HG03439 (cell line): ENCODE results near the gene WDR93.

Source experiments
- ATAC-seq: cut with Tn5 transposase; IDR thresholded peaks from one replicate; pipeline ENCODE4 v1.9.1; 2021; ENCODE audit warnings: mild to moderate bottlenecking, moderate library complexity; ENCODE audit not compliant: unreplicated experiment

The WDR93 gene

DNA sequence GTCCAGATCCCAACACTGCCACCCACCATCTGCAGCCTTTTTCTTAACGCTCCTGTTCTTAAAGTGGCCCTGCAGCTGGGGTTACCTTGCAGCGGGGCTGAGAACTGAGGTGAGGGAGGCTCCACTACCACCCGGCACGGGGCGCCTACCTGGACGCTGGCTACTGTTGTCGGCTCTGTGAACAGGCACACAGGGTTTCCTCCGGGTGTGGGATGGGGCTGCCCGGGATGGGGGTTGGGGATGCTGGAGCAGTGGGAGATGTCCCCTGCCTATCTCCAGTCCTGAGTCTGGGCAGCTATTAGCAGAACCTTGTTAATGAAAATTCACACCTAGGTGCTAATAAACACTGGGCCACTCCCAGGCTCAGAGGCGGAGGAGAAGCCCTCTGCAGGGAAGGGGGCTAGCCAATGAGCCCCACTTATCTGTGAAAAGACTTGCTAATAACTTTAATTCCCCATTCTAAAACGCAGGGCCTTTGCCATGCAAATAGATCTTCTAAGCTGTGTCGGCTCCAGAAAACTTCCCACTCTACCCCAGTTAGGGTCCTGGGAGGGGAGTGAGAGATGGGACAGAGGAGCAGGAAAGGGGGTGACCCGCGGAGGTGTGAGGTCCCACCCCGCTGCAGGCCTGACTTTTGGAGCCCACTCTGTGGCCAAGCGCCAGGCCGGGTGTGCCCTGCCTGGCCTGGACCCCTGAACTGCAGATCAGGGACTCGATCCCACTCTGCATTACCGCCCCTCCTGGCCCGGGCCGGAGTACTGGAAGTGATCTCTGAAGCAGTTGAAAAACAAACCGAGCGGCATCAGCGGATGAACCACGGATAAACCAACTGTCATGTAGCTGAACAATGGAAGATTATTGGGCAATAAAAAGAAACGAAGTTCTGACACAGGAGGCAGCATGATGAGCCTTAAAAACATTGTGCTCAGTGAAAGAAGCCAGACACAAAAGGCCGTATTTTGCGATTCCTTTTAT is 57.4 kb downstream of the WDR93 start:
- no peak for ATAC-seq

DNA sequence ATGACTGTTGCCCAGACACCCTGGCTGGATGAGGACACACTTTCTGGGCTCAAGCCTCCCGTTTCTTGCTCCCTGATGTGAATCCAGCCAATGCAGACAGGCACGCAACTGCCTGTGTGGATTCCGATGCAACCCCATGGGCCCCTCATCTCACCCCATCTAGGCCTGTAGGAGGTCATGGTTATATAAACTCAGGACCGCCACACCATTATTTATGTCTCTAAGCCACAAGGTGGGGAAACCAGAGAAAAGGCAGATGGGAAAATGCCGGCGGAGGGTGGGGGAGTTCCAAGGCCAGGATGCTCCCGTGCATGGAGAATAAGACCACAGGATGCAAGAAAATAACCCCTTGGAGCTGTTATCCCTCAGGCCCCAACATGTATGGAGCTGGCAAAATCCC is 58.4 kb downstream of the WDR93 start:
- no peak for ATAC-seq

DNA sequence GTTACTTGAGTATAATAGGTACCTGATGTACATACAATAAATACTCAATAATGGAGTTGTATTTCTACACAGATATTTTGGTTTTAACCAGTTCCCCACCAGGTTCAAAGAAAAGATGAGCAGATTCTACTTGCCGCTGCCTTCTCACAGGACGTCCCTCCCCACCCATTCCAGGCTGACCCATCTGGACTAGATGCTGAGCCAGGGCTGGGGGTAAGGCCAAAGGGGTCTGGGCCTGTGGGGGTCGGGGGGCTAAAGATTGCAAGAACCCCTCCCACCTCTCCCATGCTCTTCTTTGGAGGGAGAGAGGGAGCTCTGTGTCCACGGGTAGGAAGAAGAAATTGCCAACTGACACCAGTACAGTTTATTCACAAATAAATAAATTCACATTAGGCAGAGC is 58.9 kb downstream of the WDR93 start:
- no peak for ATAC-seq

DNA sequence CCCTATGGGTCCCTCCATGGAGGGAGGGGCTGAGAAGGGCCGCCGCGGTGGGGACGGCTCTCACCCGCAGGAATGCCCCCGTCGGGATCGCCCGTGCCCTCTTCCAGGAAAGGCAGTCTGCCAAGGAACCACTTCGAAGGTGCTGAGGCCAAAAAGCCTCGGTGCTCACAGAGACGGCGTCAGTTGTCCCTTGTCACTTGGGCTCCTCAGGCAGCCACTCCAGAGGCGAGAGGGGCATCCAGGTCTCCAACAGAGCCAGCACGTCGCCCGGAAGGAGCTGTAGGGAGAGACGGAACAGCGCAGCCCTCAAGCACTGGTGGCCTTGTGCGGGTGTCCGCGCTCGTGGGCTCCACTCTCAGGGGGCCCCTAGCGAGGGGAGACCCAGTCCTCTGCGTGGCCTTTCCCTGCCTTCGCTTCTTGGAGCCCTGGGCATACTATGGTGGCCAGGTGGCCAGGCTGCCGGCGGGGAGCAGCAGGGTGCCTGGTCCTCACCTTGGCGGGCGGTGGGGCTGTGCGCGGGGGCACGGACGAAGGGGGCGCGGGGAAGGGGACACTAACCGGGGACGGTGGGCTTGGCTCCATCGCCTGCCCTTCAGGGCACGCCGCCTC is 59.4 kb downstream of the WDR93 start:
- ATAC-seq: no peak

DNA sequence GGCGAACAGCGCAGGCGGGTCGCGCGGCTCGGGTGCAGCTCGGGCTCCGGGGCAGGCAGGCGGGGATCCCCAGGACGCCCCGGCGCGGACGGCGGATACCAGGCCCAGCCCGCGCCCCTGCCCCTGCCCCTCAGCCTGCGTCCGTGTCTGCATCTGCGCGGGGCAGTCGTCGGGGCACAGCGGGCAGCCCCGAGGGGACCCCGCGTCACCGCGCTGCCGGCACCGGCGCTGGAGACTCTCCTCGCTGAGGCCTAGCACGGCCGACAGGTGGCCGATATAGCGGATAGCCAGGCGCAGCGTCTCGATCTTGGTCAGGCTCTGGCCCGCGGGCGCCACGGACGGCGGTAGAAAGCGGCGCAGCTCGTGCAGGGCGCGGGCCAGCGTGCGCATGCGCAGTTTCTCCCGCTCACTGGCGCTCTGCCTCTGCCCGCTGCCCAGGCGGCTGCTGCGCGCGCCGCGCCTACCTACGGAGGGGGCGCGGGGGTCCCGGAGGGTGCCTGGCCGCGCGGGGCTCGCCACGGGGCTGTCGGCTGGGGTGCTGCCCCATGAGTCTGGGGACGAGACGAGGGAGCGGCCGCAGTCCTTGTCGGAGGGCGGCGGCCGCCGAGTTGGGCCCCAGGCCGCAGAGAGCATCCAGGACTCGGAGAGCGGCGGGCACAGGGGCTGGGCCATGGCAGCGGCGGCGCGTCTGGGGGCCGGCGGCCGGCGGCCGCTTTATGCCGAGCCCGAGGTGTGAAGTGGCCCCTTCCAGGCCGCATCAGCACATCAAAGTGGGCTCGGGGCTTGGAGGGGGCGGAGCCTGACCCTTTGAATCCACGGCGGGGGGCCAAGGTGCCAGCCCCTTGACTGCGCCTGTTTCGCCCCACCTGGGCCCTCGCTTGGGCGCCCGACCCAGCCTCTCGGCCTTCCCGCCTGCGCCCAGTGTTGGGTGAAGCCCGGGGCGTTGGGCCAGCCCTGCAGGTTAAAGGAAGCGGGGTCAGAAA is 60.2 kb downstream of the WDR93 start, which contains the start of gene MESP1:
MESP1 (minus strand) TSS at position 690 of the 983 bp plus-strand sequence; CDS start at position 672, 18 bp downstream.
- ATAC-seq: peak; percentile 96

DNA sequence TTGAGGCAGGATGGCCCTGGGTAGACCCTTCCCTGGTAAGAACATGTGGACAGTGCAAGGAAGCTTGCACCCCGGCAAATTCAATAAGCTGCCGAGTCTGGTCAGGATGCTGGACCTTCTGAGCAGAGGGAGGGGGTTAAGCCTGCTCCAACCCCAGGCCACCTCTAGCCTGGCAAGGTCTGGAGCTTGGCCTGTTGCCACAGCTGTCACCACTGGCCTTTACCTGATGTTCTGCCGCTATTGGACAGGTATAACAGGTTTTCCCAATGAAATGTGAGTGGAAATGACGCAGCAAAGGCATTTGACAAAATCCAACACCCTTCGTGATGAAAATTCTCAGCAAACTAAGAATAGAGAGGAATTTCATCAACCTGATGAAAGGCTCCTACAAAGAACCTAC is 61.1 kb downstream of the WDR93 start:
- ATAC-seq: no peak

DNA sequence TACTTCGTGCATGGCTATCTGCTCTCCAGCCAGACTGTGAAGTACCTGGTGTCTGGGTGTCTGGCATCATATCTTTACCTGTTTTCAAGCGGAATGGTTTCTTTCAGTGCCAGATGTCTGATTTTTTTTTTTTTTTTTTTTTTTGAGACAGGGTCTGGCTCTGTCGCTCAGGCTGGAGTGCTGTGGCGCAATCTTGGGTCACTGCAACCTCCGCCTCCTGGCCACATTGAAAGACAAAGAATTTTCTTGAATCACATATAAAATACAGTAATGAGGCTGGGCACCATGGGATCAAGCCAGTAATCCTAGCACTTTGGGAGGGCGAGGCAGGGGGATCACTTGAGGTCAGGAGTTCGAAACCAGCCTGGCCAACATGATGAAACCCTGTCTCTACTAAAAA is 63.2 kb downstream of the WDR93 start:
- ATAC-seq: no peak

DNA sequence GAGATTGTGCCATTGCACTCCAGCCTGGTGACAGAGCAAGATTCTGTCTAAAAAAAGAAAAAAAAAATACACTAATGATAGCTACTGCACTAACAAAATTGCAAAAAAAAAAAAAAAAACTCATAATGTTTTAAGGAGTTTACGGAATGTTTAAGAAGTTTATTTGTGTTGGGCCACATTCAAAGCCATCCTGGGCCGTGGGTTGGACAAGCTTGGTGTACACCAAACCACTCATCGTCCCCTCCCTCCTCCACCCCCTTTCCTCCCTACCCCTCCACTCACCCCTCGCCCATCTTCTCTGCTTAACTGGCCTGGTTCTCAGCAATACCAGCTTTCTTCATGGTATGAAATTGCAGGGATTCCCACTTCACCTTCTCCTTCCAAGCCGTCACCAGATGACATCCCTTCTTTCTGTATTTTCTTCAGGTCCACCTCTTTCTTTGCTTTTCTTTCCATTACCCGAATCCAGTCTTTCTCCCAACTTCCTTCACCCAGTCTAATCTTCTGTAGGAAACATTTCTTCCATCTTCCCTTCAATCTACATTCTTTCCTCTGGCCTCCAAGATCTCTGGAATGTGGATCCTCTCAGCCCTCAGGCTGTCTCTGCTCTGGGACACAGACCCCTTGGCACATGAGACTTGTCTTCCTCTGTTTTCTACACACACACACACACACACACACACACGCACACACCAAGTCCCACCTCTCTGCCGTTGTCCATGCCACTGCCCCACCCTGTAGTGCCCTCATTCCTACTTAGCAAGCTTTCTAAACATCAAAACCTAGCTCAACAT is 63.9 kb downstream of the WDR93 start:
- ATAC-seq: no peak

DNA sequence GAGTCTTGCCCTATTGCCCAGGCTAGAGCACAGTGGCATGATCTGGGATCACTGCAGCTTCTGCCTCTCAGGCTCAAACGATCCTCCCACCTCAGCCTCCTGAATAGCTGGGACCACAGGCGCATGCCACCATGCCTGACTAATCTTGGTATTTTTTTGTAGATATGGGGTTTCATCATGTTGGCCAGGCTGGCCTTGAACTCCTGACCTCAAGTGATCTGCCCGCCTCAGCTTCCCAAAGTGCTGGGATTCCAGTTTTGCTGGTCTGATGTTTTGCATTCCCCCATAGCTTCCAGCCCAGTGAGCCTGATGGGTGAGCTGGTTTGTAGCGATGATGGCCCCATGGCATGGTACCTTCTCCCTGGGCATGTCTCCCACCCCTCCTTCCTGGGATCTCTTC is 65.1 kb downstream of the WDR93 start:
- no peak for ATAC-seq

DNA sequence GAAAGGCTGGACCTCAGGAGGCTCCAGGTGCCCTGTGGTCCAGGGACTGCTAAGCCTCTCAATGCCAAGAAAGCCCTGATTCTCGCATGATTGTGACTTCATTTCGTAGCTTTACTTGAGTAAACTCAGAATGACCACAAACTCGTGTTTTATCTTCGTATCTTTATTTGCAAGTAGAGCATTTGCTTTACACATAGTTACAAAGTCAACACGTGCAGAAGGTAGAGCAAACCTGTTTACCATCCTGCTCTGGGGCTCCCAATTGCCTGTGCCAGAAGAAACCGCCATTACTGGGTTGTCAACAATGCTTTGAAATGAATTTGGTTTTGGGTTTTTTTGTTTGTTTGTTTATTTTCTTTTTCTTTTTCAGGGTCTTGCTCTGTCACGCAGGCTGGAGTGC is 66.3 kb downstream of the WDR93 start:
- ATAC-seq: no peak

DNA sequence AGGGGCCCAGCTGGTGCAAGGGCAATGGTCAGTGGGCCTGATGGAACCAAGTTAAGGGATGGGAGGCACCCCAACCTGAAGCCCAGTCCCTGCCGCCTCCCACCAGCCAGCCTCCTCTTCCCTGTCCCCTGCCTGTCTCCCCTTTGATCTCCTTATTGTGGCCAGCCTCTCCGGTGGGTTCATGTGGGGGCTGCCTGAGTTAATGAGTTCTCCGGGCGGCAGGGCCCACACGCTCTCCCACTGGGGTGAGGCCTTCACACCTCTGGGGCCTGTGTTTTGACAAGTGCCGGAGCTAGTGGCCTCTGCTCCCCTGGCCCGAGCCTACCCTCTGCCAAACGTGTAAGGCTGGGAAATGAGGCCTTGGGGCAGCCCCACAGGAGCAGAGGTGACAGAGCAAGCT is 67.7 kb downstream of the WDR93 start:
- no peak for ATAC-seq

DNA sequence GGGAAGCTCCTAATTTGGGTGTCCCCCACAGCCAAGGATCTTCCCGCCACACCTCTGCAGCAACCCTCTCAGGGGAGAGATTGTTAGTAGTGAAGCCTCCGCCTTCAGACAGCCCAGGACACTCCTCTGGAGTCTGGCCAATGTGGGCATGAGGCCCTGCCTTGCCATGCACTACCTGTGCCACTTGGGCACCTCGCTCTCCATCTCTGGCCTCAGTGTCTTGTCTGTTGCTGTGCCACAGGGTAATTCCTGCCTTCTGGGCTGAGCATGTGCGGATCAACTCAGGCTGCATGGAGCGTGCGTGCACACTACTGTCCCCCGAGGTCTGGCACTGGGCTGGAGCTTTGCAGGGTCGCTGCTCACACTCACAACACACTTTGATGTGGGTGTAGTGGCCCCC is 68.4 kb downstream of the WDR93 start:
- ATAC-seq: no peak

DNA sequence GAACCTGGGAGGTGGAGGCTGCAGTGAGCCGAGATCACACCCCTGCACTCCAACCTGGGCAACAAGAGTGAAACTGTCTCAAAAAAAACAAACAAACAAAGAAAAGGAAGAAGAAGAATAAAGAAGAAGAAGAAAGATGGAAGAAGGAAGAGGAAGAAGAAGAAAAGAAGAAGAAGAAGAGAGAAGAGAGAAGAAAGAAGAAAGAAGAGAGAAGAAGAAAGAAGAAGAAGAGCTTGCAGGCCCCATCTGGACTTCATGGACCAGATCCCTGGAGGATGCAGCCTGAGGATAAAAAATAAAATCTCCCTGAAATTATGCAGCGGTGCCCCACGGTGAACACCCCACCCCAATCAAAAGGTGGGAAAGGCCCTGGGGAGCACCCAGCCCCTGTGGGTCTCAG is 69.2 kb downstream of the WDR93 start:
- no peak for ATAC-seq

DNA sequence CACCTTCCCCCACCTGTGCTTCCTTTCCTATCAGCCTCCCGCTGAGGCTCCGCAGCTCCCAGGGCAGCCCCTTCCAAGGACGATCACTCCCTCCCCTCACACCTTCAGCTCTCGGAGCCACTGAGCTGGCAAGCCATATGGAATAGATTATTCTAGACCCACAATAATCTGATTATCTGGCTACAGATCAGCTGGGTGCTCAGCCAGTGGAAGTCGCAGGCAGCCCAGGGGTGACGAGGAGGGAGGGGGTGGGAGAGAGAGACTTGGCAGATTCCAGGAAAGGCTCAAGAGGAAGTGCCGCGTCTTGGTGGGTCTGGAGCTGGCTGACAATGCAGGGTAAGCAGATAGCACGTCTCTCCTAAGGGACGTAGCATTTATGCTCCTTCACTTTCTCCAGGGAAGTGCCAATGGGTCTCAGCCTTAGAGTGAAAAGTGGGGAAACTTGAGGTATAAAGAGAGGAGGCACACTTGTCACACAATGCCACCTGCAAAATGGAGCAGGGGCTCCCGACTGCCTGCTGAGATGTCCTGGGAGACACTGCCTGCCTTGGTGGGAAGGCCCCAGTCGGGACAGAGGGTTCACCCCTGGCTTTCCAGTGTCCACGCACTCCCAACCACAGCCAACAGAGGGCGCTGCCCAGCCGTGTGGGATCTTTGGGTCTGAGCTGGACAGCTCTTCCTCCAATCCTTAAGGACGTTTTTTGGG is 69.8 kb downstream of the WDR93 start:
- peak; percentile 50 for ATAC-seq

DNA sequence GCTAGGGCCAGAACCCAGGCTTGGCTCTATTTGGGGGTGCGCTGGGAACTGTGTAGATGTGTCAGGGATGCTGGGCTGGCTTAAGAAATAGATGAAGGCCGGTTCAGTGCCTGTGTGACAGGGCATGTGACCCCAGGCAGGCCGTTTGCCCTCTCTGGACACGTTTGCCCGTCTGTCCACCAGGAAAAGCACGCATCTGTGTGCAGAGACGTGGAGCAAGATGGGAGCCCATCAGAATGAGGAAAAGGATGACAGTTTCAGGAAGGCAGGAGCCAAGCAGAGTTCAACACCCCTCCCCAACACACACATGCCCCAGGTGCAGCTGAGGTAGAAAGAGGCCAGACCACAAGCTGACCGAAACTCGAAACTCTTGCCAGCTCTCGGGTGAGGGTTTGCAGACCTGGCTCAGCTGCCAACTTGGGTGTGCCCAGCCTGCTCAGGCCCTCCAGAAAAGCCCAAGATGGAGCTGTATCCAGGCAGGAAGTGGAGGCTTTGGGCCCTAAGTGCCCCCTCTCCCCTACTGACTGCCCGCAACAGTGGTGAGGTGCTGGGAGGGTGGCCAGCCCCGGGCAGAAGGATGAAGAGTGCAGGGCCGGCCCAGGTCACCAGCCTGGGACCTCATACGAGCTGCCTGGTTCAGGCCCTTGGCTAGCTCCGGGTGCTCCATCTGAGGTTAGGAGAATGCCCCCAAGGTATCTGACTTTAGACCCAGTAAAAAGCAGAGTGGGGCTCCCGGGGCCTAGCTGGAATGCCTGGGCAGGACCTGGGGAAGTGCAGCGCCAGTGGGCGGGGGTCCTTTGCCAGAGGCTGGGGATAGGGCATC is 70.6 kb downstream of the WDR93 start:
- peak; percentile 64 for ATAC-seq

DNA sequence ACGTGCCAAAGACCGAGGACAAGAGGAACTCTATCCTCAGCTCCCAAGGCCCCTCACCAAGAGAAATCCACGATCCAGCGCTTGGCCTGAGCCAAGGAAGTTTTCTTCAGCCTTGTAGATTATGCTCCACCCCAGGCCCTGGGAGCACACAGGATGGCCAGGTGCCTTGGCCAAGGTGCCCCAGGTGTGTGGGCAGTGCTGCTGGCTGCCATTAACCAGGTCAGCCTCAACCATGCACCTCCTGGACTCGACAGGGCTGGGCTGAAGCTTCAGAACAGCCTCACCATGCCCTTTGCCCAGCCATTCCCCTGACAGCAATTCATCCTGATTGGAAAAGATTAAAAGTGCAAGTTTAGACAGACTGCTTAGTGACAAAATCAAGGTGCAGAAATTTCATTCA is 71.3 kb downstream of the WDR93 start:
- ATAC-seq: no peak

DNA sequence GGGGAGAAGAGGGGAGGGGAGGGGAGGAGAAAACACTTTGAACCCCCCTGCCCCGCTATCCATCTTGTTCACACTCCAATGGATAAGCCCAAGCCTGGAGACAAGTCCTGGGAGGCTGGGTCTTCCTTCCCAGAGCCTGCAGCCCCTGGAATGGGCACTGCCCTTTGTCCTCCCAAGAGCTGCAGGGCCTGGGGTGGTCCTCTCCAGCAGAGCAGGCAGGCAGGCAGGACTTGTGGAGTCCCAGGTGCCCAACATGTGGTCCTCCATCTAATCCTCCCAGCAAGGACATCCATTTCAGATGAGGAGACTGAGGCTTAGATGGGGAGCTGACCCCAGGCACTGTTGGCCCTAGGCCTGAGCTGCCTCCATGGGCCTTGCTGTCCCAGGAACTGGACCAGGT is 75.1 kb downstream of the WDR93 start:
- no peak for ATAC-seq

DNA sequence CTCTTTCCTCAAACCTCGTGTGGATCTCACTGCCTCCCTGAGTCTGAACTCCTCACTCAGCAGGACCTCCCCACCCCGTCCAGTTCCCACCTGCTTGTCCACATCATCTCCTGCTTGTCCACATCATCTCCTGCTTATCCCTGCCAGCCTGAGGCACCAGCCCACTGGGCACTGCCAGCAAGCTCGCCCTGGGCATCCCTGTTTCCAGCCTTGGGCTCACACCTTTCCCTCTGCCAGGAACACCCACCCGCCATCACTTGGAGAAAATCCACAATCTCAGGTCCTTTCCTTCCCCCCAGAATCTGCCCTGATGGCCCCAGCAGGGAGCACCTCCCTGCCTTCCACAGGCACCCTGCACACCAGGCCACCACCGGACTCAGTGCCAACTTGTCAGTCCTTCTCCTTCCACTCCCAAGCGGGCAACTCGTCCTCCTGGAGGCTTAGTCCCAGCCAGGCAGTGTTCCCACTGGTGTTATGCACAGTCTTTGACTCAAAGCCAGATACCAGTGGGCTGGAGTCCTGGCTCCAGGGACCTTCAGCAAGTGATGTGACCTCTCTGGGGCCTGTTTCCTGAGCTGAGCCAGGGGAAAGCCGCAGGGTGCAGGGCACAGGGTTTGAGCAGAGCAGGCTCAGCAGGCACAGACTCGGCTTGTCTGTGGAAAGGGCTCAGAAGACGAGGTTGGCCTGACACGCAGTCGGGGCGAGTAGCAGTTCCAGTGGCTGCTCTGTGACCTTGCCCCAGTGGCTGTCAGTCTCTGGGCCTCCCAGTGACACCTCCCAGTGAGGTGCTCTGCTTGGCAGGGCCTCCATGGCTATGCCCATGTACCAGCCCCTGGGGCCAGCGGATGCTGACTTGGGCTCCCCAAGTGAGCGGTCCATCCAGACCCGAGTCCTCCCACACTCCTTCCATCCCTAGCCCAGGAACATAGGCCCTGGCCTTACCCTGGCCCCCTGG is 76.0 kb downstream of the WDR93 start:
- ATAC-seq: no peak
